ENCODE measurements around the gene MRPL50. TPM values are rescaled to one million over a fixed set of nuclear protein-coding genes. Genes with fewer than 3 reads are reported as not detected.
A peak's percentile ranks its signal among the peaks of the same experiment; 100 is the strongest.

The MRPL50 gene
- polyA plus RNA-seq, 4 donors: 18.0 to 31.2 (median 24.4) TPM

- DNase-seq (ENCODE audit: low read depth in 4 of 4, low spot score in 3 of 4): no peak
Measured at GRCh38 chr9:101381118-101381517, 17.3 kb downstream of the MRPL50 start.

- no peak for DNase-seq (ENCODE audit: low read depth in 4 of 4, low spot score in 3 of 4)
Measured at GRCh38 chr9:101380295-101380694, 18.1 kb downstream of the MRPL50 start.

GRCh38 chr9:101376111-101376848 lies 22.1 kb downstream of the MRPL50 start:
- no peak for DNase-seq (ENCODE audit: low read depth in 4 of 4, low spot score in 3 of 4)

- no peak for DNase-seq (ENCODE audit: low read depth in 4 of 4, low spot score in 3 of 4)
Measured at GRCh38 chr9:101375546-101375945, 22.9 kb downstream of the MRPL50 start.

GRCh38 chr9:101372327-101373118 lies 25.9 kb downstream of the MRPL50 start:
- no peak for DNase-seq (ENCODE audit: low read depth in 4 of 4, low spot score in 3 of 4)

GRCh38 chr9:101371813-101372212 lies 26.6 kb downstream of the MRPL50 start:
- DNase-seq (ENCODE audit: low read depth in 4 of 4, low spot score in 3 of 4): no peak

GRCh38 chr9:101369884-101370531 lies 28.4 kb downstream of the MRPL50 start:
- no peak for DNase-seq (ENCODE audit: low read depth in 4 of 4, low spot score in 3 of 4)

- no peak for DNase-seq (ENCODE audit: low read depth in 4 of 4, low spot score in 3 of 4)
Measured at GRCh38 chr9:101369286-101369685, 29.1 kb downstream of the MRPL50 start.

GRCh38 chr9:101367323-101367722 lies 31.1 kb downstream of the MRPL50 start:
- no peak for DNase-seq (ENCODE audit: low read depth in 4 of 4, low spot score in 3 of 4)

GRCh38 chr9:101366038-101366756 lies 32.2 kb downstream of the MRPL50 start:
- DNase-seq (ENCODE audit: low read depth in 4 of 4, low spot score in 3 of 4): peak in 1 of 4 donors; percentile 2

- no peak for DNase-seq (ENCODE audit: low read depth in 4 of 4, low spot score in 3 of 4)
Measured at GRCh38 chr9:101365181-101365580, 33.2 kb downstream of the MRPL50 start.

GRCh38 chr9:101362450-101362849 lies 36.0 kb downstream of the MRPL50 start:
- no peak for DNase-seq (ENCODE audit: low read depth in 4 of 4, low spot score in 3 of 4)

GRCh38 chr9:101360647-101361046 lies 37.8 kb downstream of the MRPL50 start:
- no peak for DNase-seq (ENCODE audit: low read depth in 4 of 4, low spot score in 3 of 4)

GRCh38 chr9:101359679-101360078 lies 38.7 kb downstream of the MRPL50 start:
- DNase-seq (ENCODE audit: low read depth in 4 of 4, low spot score in 3 of 4): no peak

- no peak for DNase-seq (ENCODE audit: low read depth in 4 of 4, low spot score in 3 of 4)
Measured at GRCh38 chr9:101356619-101357018, 41.8 kb downstream of the MRPL50 start.

GRCh38 chr9:101354765-101355708 lies 43.4 kb downstream of the MRPL50 start:
- no peak for DNase-seq (ENCODE audit: low read depth in 4 of 4, low spot score in 3 of 4)

- DNase-seq (ENCODE audit: low read depth in 4 of 4, low spot score in 3 of 4): no peak
Measured at GRCh38 chr9:101354143-101354764, 44.2 kb downstream of the MRPL50 start.

GRCh38 chr9:101353683-101354082 lies 44.7 kb downstream of the MRPL50 start:
- DNase-seq (ENCODE audit: low read depth in 4 of 4, low spot score in 3 of 4): no peak

GRCh38 chr9:101352892-101353463 lies 45.4 kb downstream of the MRPL50 start:
- DNase-seq (ENCODE audit: low read depth in 4 of 4, low spot score in 3 of 4): no peak
